Progenitor cell of endocrine pancreas (in vitro differentiated cells): ENCODE data around the gene SHROOM1. TPM values are rescaled to one million over a fixed set of nuclear protein-coding genes. Genes with fewer than 3 reads are reported as not detected.

ENCODE experiments used
- DNase-seq: peaks from one replicate; pipeline ENCODE4 v3.0.0; 2021; ENCODE audit warnings: low spot score; ENCODE audit not compliant: unreplicated experiment
- H3K27ac Mint-ChIP-seq: 2 replicates; pipeline ENCODE4 v1.8.0; 2021; ENCODE audit warnings: mild to moderate bottlenecking, moderate library complexity, mixed read lengths
- H3K27me3 Mint-ChIP-seq: 2 replicates; pipeline ENCODE4 v1.8.0; 2021; ENCODE audit warnings: mixed read lengths
- H3K36me3 Mint-ChIP-seq: 2 replicates; pipeline ENCODE4 v1.8.0; 2022; ENCODE audit warnings: mixed read lengths; ENCODE audit not compliant: insufficient read depth
- H3K4me1 Mint-ChIP-seq: 2 replicates; pipeline ENCODE4 v1.8.0; 2021; ENCODE audit warnings: low read depth, mixed read lengths
- H3K4me3 Mint-ChIP-seq: 2 replicates; pipeline ENCODE4 v1.8.0; 2021; ENCODE audit warnings: low read depth, mild to moderate bottlenecking, moderate library complexity, mixed read lengths
- H3K9me3 Mint-ChIP-seq: 2 replicates; pipeline ENCODE4 v1.8.0; 2021; ENCODE audit warnings: low read depth, mixed read lengths
- total RNA-seq: library from RNA; stranded (reverse); gene quantifications from 2 replicates; pipeline ENCODE4 v1.2.1, GENCODE V29; 2021
- TF ChIP-seq, protein P1 (sequence below): fragments of 200-600 bp; sonication (generic); IDR thresholded peaks from one replicate; pipeline ENCODE4 v1.5.0; 2021; ENCODE audit warnings: antibody characterized with exemption, mild to moderate bottlenecking; ENCODE audit not compliant: unreplicated experiment

The SHROOM1 gene
- total RNA-seq, 1 donor from 2014 or later = 10.0 TPM

DNA sequence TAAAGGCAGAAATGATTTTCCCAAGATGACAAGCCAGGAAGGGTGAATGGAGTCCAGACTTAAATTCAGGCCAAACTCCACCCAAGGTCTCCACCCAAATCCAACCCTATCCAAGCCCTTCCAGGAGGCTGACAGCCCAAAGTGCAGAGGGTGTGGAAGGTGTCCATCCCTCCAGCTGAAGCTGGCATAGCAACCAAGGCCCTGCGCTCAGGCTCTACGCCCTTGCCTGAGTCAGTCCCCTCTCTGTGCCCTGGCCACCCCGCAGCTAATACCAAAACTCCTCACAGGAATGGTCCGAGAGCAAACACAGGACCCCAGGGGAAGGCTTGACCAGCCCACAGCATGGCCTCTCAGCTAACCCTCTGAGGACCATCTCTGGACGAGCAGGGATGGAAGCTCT, 55.6 kb downstream of the SHROOM1 start:
- no peaks in the 10 kb centered on the region for H3K36me3 Mint-ChIP-seq
- no peak overlapping the region for H3K4me3 Mint-ChIP-seq
- TF ChIP-seq, protein P1, sequence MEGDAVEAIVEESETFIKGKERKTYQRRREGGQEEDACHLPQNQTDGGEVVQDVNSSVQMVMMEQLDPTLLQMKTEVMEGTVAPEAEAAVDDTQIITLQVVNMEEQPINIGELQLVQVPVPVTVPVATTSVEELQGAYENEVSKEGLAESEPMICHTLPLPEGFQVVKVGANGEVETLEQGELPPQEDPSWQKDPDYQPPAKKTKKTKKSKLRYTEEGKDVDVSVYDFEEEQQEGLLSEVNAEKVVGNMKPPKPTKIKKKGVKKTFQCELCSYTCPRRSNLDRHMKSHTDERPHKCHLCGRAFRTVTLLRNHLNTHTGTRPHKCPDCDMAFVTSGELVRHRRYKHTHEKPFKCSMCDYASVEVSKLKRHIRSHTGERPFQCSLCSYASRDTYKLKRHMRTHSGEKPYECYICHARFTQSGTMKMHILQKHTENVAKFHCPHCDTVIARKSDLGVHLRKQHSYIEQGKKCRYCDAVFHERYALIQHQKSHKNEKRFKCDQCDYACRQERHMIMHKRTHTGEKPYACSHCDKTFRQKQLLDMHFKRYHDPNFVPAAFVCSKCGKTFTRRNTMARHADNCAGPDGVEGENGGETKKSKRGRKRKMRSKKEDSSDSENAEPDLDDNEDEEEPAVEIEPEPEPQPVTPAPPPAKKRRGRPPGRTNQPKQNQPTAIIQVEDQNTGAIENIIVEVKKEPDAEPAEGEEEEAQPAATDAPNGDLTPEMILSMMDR = no peak
- no peak overlapping the region for H3K27ac Mint-ChIP-seq
- H3K27me3 Mint-ChIP-seq = peaks cover 21% of the 10 kb centered on the region
- H3K4me1 Mint-ChIP-seq = peaks cover 14% of the 10 kb centered on the region
- no peaks in the 10 kb centered on the region for H3K9me3 Mint-ChIP-seq
- no peak for DNase-seq

DNA sequence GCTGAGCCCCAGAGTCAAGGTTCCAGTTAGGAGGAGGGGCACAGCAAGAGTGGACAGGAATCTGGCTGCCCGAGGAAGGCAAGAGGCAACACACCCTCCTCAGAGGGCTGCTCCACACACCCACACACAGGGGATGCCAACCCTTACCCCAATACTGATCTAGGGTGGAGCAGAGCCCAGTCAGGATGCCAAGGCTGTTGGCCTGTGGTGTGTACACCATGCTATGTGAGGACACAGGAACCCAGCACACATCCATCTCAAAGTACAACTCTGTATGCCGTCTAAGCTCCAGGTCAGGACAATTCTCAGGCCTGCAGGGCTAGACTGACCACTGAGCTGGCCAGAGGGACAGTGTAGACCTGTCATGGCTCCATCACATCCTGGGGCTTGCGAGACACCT, 56.0 kb downstream of the SHROOM1 start:
- H3K27me3 Mint-ChIP-seq = peaks cover 17% of the 10 kb centered on the region
- no peaks in the 10 kb centered on the region for H3K36me3 Mint-ChIP-seq
- H3K27ac Mint-ChIP-seq = no peak overlapping the region
- TF ChIP-seq, protein P1 = no peak
- H3K4me1 Mint-ChIP-seq = peaks cover 14% of the 10 kb centered on the region
- H3K4me3 Mint-ChIP-seq = no peak overlapping the region
- no peak for DNase-seq
- H3K9me3 Mint-ChIP-seq = no peaks in the 10 kb centered on the region

DNA sequence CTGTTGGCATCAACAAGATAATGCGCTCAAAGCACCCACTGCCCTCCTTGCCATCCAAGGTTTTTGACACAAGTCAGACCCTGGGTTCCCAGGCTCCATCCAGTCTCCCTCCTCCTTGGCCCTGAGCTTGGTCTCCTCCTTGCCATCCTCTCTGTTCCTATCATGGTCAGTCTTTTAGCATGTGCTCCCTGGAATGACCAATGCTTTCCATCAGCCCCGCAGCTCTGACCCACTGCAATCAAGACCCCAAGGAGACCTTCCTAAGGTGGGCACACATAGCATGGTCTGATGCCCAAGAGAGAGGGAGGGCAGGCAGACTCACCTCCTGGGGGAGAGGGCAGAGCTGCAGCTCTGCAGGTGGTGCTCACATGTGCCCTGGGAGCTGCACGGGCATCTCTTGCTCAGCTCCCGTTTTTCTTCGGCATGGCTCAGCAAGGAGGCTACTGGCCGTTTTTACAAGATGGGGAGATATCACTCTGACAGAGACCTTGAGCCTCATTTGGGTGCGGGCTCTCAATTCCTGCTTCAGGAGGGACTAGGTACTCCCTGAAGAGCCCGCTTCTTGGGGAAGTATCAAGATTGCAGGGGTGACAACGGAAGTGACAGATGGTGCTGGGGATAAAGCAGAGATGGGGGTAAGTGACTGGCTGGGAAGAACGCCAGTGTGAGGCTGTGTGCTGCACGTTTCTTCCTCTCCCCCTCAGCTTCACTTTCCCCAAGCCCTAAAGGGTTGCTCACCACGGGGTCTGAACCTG, 56.7 kb downstream of the SHROOM1 start:
- Mint-ChIP-seq H3K27me3 (peaks cover 11% of the 10 kb centered on the region), H3K4me3 (no peak overlapping the region), H3K27ac (no peak overlapping the region), H3K9me3 (no peaks in the 10 kb centered on the region), H3K4me1 (peaks cover 14% of the 10 kb centered on the region), H3K36me3 (no peaks in the 10 kb centered on the region)
- TF ChIP-seq, protein P1 = no peak
- no peak for DNase-seq

DNA sequence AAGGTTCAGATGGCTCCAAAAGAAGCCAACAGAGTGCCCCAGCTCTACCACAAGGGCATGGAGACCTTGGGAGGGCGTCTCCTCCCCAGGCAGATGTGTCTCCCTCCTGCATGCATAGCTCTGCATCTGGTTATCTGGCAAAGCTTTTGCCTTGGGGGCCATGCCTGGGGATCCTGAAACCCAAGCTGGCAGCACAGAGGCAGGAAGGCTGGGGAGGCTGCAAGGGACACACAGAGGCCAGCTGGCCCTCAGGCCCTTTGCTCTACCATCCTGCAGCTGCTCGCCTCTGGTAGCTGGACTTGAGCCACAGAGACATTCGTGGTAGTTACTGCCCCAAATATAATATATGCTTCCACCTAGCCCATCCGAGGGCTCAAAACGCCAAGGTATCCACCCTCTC, 57.3 kb downstream of the SHROOM1 start:
- H3K36me3 Mint-ChIP-seq = no peaks in the 10 kb centered on the region

DNA sequence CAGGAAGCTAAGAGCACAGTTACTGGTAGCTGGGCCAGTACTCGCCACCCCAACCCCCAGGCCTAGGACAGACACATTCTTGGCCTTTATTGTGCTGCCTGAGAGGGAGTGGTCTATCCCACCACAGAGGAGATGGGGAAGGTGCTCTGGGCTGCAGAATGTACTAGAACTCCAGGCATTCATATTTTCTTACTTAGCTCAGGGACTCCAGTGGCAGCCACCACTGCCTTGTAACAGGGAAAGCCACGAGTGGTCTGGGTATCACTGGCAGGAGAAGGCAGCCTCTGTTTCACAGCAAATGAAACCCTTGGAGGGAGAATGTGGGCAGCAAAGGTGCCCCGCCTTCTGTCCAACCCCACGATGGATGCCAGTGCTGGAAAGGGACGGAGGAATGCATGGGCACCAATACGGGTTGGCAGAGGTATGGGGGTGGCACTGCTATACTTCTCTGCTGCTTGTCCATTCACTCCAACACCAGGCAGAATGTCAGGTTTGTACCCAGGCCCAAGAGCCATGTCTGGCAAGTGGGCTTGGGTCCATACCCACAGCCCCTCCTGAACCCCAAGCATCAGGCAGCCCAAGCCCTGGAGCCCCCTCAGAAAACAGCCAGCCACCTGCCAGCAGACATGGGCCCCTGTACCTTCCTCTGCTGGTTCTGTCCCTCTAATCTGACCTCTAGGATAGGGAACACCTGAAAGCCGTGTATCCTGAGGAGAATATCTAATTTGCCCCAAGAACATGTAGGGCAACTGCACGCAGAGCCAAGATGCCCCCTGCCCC, 58.0 kb downstream of the SHROOM1 start:
- H3K4me3 Mint-ChIP-seq = no peak overlapping the region
- TF ChIP-seq, protein P1 = no peak
- no peaks in the 10 kb centered on the region for H3K9me3 Mint-ChIP-seq
- peaks cover 9% of the 10 kb centered on the region for H3K4me1 Mint-ChIP-seq
- no peak for DNase-seq
- no peak overlapping the region for H3K27ac Mint-ChIP-seq
- H3K27me3 Mint-ChIP-seq = no peaks in the 10 kb centered on the region
- no peaks in the 10 kb centered on the region for H3K36me3 Mint-ChIP-seq

More for the DNA sequence above, 57.3 kb downstream of the SHROOM1 start:
- no peak overlapping the region for H3K27ac Mint-ChIP-seq
- no peaks in the 10 kb centered on the region for H3K9me3 Mint-ChIP-seq
- H3K4me3 Mint-ChIP-seq = no peak overlapping the region
- H3K4me1 Mint-ChIP-seq = peaks cover 11% of the 10 kb centered on the region
- H3K27me3 Mint-ChIP-seq = peaks cover 4% of the 10 kb centered on the region
- no peak for DNase-seq
- TF ChIP-seq, protein P1 = no peak

Other genes with a start within 250 kb of the SHROOM1 start
- not detected in 2 replicates for gene IL13, start 172.5 kb downstream of the SHROOM1 start, total RNA-seq
- not detected in 2 replicates for gene IL4, start 156.7 kb downstream of the SHROOM1 start, total RNA-seq
- 33.1 and 33.6 TPM in 2 replicates for gene KIF3A, start 93.1 kb downstream of the SHROOM1 start, total RNA-seq
- 0.36 and 0.49 TPM in 2 replicates for gene CCNI2, start 83.2 kb downstream of the SHROOM1 start, total RNA-seq
- 60.4 and 67.2 TPM in 2 replicates for gene SEPTIN8, start 53.4 kb downstream of the SHROOM1 start, total RNA-seq
- 0.98 and 1.3 TPM in 2 replicates for gene SOWAHA, start 17.3 kb downstream of the SHROOM1 start, total RNA-seq
- gene GDF9, start 35.8 kb upstream of the SHROOM1 start, total RNA-seq = 0.51 and 0.55 TPM in 2 replicates
- 230 and 275 TPM in 2 replicates for gene UQCRQ, start 36.0 kb upstream of the SHROOM1 start, total RNA-seq
- 1.7 and 2.0 TPM in 2 replicates for gene LEAP2, start 43.0 kb upstream of the SHROOM1 start, total RNA-seq
- 91.8 and 101 TPM in 2 replicates for gene AFF4, start 133.0 kb upstream of the SHROOM1 start, total RNA-seq
- 23.1 and 25.7 TPM in 2 replicates for gene ZCCHC10, start 195.9 kb upstream of the SHROOM1 start, total RNA-seq
- gene HSPA4, start 221.4 kb upstream of the SHROOM1 start, total RNA-seq = 133 and 138 TPM in 2 replicates